ENCODE measurements around the gene PPIG.
A peak's percentile ranks its signal among the peaks of the same experiment; 100 is the strongest.

Gene PPIG

GRCh38 chr2:169641464-169641863 is 57.3 kb downstream of the PPIG start:
- Histone ChIP-seq H2AFZ (ENCODE audit: insufficient read depth, low read length, poor library complexity) (no peak overlapping the region), H3K79me2 (ENCODE audit: control insufficient read depth, insufficient read depth, low read length, poor library complexity) (no peaks in the 10 kb centered on the region), H4K91ac (ENCODE audit: low read depth, low read length) (no peak overlapping the region), H3K36me3 (ENCODE audit: control insufficient read depth in 1 of 2, insufficient read depth in 2 of 2, low read length in 2 of 2) (peaks cover 0 to 2% of the 10 kb centered on the region in 2 experiments), H3K4me3 (ENCODE audit: low read depth, low read length) (no peak overlapping the region), H2BK120ac (ENCODE audit: insufficient read depth, low read length, poor library complexity) (no peak overlapping the region), H3K4me1 (ENCODE audit: control insufficient read depth in 1 of 2, insufficient read depth in 2 of 2, low read length in 2 of 2) (no peaks in the 10 kb centered on the region), H2BK12ac (ENCODE audit: low read length) (no peak overlapping the region), H2AK5ac (ENCODE audit: low read length) (no peak overlapping the region), H3K18ac (ENCODE audit: low read length) (no peak overlapping the region), H3K79me1 (ENCODE audit: low read length) (no peaks in the 10 kb centered on the region), H3K4me2 (ENCODE audit: low read length) (no peak overlapping the region), H2BK5ac (ENCODE audit: low read depth, low read length, poor library complexity) (no peak overlapping the region), H4K12ac (ENCODE audit: low read depth, low read length) (no peak overlapping the region), H3K23ac (ENCODE audit: low read length) (no peak overlapping the region), H3K27ac (ENCODE audit: low read depth, low read length) (no peak overlapping the region), H3K9me3 (ENCODE audit: insufficient read depth, low read depth, low read length) (no peaks in the 10 kb centered on the region), H3K4ac (ENCODE audit: low read depth, low read length) (no peak overlapping the region), H3K27me3 (ENCODE audit: insufficient read depth, low read length) (no peaks in the 10 kb centered on the region), H4K8ac (ENCODE audit: low read depth, low read length) (no peak overlapping the region), H3K9ac (ENCODE audit: low read length) (no peak overlapping the region), H3K14ac (ENCODE audit: low read length) (no peak overlapping the region)
- WGBS (ENCODE audit: extremely low coverage, insufficient coverage, insufficient read length): no CpG with 5 or more reads among the region's 2 CpGs
- no peak for DNase-seq

GRCh38 chr2:169644173-169644572 is 60.0 kb downstream of the PPIG start:
- Histone ChIP-seq H3K79me1 (ENCODE audit: low read length) (no peaks in the 10 kb centered on the region), H4K8ac (ENCODE audit: low read depth, low read length) (no peak overlapping the region), H3K4me2 (ENCODE audit: low read length) (no peak overlapping the region), H3K9ac (ENCODE audit: low read length) (no peak overlapping the region), H2BK12ac (ENCODE audit: low read length) (no peak overlapping the region), H2AFZ (ENCODE audit: insufficient read depth, low read length, poor library complexity) (no peak overlapping the region), H3K4me1 (ENCODE audit: control insufficient read depth in 1 of 2, insufficient read depth in 2 of 2, low read length in 2 of 2) (no peaks in the 10 kb centered on the region), H4K91ac (ENCODE audit: low read depth, low read length) (no peak overlapping the region), H3K4ac (ENCODE audit: low read depth, low read length) (no peak overlapping the region), H3K23ac (ENCODE audit: low read length) (no peak overlapping the region), H2AK5ac (ENCODE audit: low read length) (no peak overlapping the region), H3K27me3 (ENCODE audit: insufficient read depth, low read length) (no peaks in the 10 kb centered on the region), H3K9me3 (ENCODE audit: insufficient read depth, low read depth, low read length) (no peaks in the 10 kb centered on the region), H3K36me3 (ENCODE audit: control insufficient read depth in 1 of 2, insufficient read depth in 2 of 2, low read length in 2 of 2) (no peaks in the 10 kb centered on the region), H3K27ac (ENCODE audit: low read depth, low read length) (no peak overlapping the region), H3K18ac (ENCODE audit: low read length) (no peak overlapping the region), H4K12ac (ENCODE audit: low read depth, low read length) (no peak overlapping the region), H3K79me2 (ENCODE audit: control insufficient read depth, insufficient read depth, low read length, poor library complexity) (no peaks in the 10 kb centered on the region), H3K4me3 (ENCODE audit: low read depth, low read length) (no peak overlapping the region), H2BK5ac (ENCODE audit: low read depth, low read length, poor library complexity) (no peak overlapping the region), H2BK120ac (ENCODE audit: insufficient read depth, low read length, poor library complexity) (no peak overlapping the region), H3K14ac (ENCODE audit: low read length) (no peak overlapping the region)
- DNase-seq: no peak
- WGBS (ENCODE audit: extremely low coverage, insufficient coverage, insufficient read length): no CpG with 5 or more reads among the region's 3 CpGs

- peak in 1 of 2 donors; percentile 29 for DNase-seq
- no peak overlapping the region for H3K14ac ChIP-seq (ENCODE audit: low read length)
- no peak overlapping the region for H3K4ac ChIP-seq (ENCODE audit: low read depth, low read length)
- no peak overlapping the region for H2BK5ac ChIP-seq (ENCODE audit: low read depth, low read length, poor library complexity)
- no peak overlapping the region for H2BK120ac ChIP-seq (ENCODE audit: insufficient read depth, low read length, poor library complexity)
- H4K8ac ChIP-seq (ENCODE audit: low read depth, low read length): no peak overlapping the region
- no peak overlapping the region for H3K23ac ChIP-seq (ENCODE audit: low read length)
- no peak overlapping the region for H2BK12ac ChIP-seq (ENCODE audit: low read length)
- no peak overlapping the region for H3K18ac ChIP-seq (ENCODE audit: low read length)
- H3K4me1 ChIP-seq (ENCODE audit: control insufficient read depth in 1 of 2, insufficient read depth in 2 of 2, low read length in 2 of 2): no peaks in the 10 kb centered on the region
- H3K36me3 ChIP-seq (ENCODE audit: control insufficient read depth in 1 of 2, insufficient read depth in 2 of 2, low read length in 2 of 2): no peaks in the 10 kb centered on the region
- no peak overlapping the region for H3K4me3 ChIP-seq (ENCODE audit: low read depth, low read length)
- H3K27ac ChIP-seq (ENCODE audit: low read depth, low read length): no peak overlapping the region
- no peak overlapping the region for H2AK5ac ChIP-seq (ENCODE audit: low read length)
- H3K9ac ChIP-seq (ENCODE audit: low read length): no peak overlapping the region
- no CpG with 5 or more reads among the region's 2 CpGs for WGBS (ENCODE audit: extremely low coverage, insufficient coverage, insufficient read length)
- H3K9me3 ChIP-seq (ENCODE audit: insufficient read depth, low read depth, low read length): no peaks in the 10 kb centered on the region
- no peak overlapping the region for H4K12ac ChIP-seq (ENCODE audit: low read depth, low read length)
- no peak overlapping the region for H3K4me2 ChIP-seq (ENCODE audit: low read length)
- no peaks in the 10 kb centered on the region for H3K79me1 ChIP-seq (ENCODE audit: low read length)
- no peak overlapping the region for H2AFZ ChIP-seq (ENCODE audit: insufficient read depth, low read length, poor library complexity)
- H4K91ac ChIP-seq (ENCODE audit: low read depth, low read length): no peak overlapping the region
- no peaks in the 10 kb centered on the region for H3K79me2 ChIP-seq (ENCODE audit: control insufficient read depth, insufficient read depth, low read length, poor library complexity)
- no peaks in the 10 kb centered on the region for H3K27me3 ChIP-seq (ENCODE audit: insufficient read depth, low read length)
These were observed 63.3 kb downstream of the PPIG start for GRCh38 chr2:169647496-169647895.

GRCh38 chr2:169649278-169649677 is 65.1 kb downstream of the PPIG start:
- Histone ChIP-seq H2BK12ac (ENCODE audit: low read length) (no peak overlapping the region), H3K79me2 (ENCODE audit: control insufficient read depth, insufficient read depth, low read length, poor library complexity) (no peaks in the 10 kb centered on the region), H4K12ac (ENCODE audit: low read depth, low read length) (no peak overlapping the region), H3K9me3 (ENCODE audit: insufficient read depth, low read depth, low read length) (no peaks in the 10 kb centered on the region), H2BK5ac (ENCODE audit: low read depth, low read length, poor library complexity) (no peak overlapping the region), H3K79me1 (ENCODE audit: low read length) (no peaks in the 10 kb centered on the region), H3K14ac (ENCODE audit: low read length) (no peak overlapping the region), H3K4me2 (ENCODE audit: low read length) (no peak overlapping the region), H3K4me3 (ENCODE audit: low read depth, low read length) (no peak overlapping the region), H2BK120ac (ENCODE audit: insufficient read depth, low read length, poor library complexity) (no peak overlapping the region), H3K4ac (ENCODE audit: low read depth, low read length) (no peak overlapping the region), H2AFZ (ENCODE audit: insufficient read depth, low read length, poor library complexity) (no peak overlapping the region), H3K36me3 (ENCODE audit: control insufficient read depth in 1 of 2, insufficient read depth in 2 of 2, low read length in 2 of 2) (no peaks in the 10 kb centered on the region), H3K4me1 (ENCODE audit: control insufficient read depth in 1 of 2, insufficient read depth in 2 of 2, low read length in 2 of 2) (no peaks in the 10 kb centered on the region), H3K27ac (ENCODE audit: low read depth, low read length) (no peak overlapping the region), H3K27me3 (ENCODE audit: insufficient read depth, low read length) (no peaks in the 10 kb centered on the region), H3K18ac (ENCODE audit: low read length) (no peak overlapping the region), H4K8ac (ENCODE audit: low read depth, low read length) (no peak overlapping the region), H2AK5ac (ENCODE audit: low read length) (no peak overlapping the region), H3K23ac (ENCODE audit: low read length) (no peak overlapping the region), H3K9ac (ENCODE audit: low read length) (no peak overlapping the region), H4K91ac (ENCODE audit: low read depth, low read length) (no peak overlapping the region)
- WGBS (ENCODE audit: extremely low coverage, insufficient coverage, insufficient read length): no CpG with 5 or more reads among the region's 1 CpG
- DNase-seq: no peak
